Keratinocyte (primary cell): ENCODE data around the gene ACTN4. TPM values are rescaled to one million over a fixed set of nuclear protein-coding genes. Genes with fewer than 3 reads are reported as not detected.

Source experiments
- DNase-seq: peaks from one replicate; pipeline ENCODE4 v3.0.0-alpha.2; 2011; ENCODE audit warnings: low read depth, missing footprints, low spot score
- FAIRE-seq: peaks from 2 replicates; lab custom pipeline; 2011; peaks lifted over from hg19 to GRCh38; lab: Jason Lieb, UNC
- H2AFZ ChIP-seq: 2 replicates; pipeline ENCODE4 v1.6.0; 2012; ENCODE audit warnings: low read length, control low read depth, inconsistent platforms; ENCODE audit not compliant: control insufficient read depth
- H3K27ac ChIP-seq: 2 replicates; pipeline ENCODE4 v1.5.1; 2011; ENCODE audit warnings: low read length; ENCODE audit not compliant: control insufficient read depth, insufficient read depth
- H3K27me3 ChIP-seq: 3 replicates; pipeline ENCODE4 v1.6.0; 2011; ENCODE audit warnings: low read length; ENCODE audit not compliant: control insufficient read depth, insufficient read depth; ENCODE audit errors: extremely low read depth
- H3K36me3 ChIP-seq, 2 experiments: 2 replicates in 1 of 2; 3 replicates in 1 of 2; pipeline ENCODE4 v1.5.1; 2011; ENCODE audit warnings: low read length in 2 of 2, mild to moderate bottlenecking in 1 of 2; ENCODE audit not compliant: control insufficient read depth in 2 of 2, insufficient read depth in 2 of 2; ENCODE audit errors: extremely low read depth in 1 of 2
- H3K4me1 ChIP-seq: 3 replicates; pipeline ENCODE4 v1.5.1; 2011; ENCODE audit warnings: low read length; ENCODE audit not compliant: control insufficient read depth, insufficient read depth; ENCODE audit errors: extremely low read depth
- H3K4me2 ChIP-seq: 3 replicates; pipeline ENCODE4 v1.6.0; 2011; ENCODE audit warnings: low read depth, low read length; ENCODE audit not compliant: control insufficient read depth, insufficient read depth; ENCODE audit errors: extremely low read depth
- H3K4me3 ChIP-seq, 3 experiments: fragments of 200-600 bp in 1 of 3; sonication (generic) in 1 of 3; 2 replicates in 2 of 3; 3 replicates in 1 of 3; pipeline ENCODE4 v1.5.1; 2011 to 2016; ENCODE audit warnings: low read length in 3 of 3, mild to moderate bottlenecking in 3 of 3, control low read depth in 2 of 3, inconsistent platforms in 1 of 3, low read depth in 1 of 3, mixed read lengths in 1 of 3, mixed run types in 1 of 3, moderate library complexity in 1 of 3; ENCODE audit not compliant: control insufficient read depth in 2 of 3, insufficient read depth in 2 of 3; ENCODE audit errors: extremely low read depth in 1 of 3
- H3K79me2 ChIP-seq: 2 replicates; pipeline ENCODE4 v1.6.0; 2012; ENCODE audit warnings: low read length; ENCODE audit not compliant: control insufficient read depth, insufficient read depth
- H3K9ac ChIP-seq: 3 replicates; pipeline ENCODE4 v1.6.0; 2011; ENCODE audit warnings: low read length; ENCODE audit not compliant: control insufficient read depth, insufficient read depth; ENCODE audit errors: extremely low read depth
- H3K9me1 ChIP-seq: 3 replicates; pipeline ENCODE4 v1.6.0; 2011; ENCODE audit warnings: low read length; ENCODE audit not compliant: control insufficient read depth, insufficient read depth; ENCODE audit errors: extremely low read depth
- H3K9me3 ChIP-seq: 2 replicates; pipeline ENCODE4 v1.5.1; 2012; ENCODE audit warnings: low read depth, low read length; ENCODE audit not compliant: control insufficient read depth
- H4K20me1 ChIP-seq: 3 replicates; pipeline ENCODE4 v1.6.0; 2011; ENCODE audit warnings: low read length; ENCODE audit not compliant: control insufficient read depth, insufficient read depth; ENCODE audit errors: extremely low read depth
- EZH2 ChIP-seq: IDR thresholded peaks from one replicate; pipeline ENCODE4 v1.6.1; 2012; ENCODE audit warnings: inconsistent platforms, mild to moderate bottlenecking, low read length, moderate library complexity
- dilution Hi-C: fragments of 300-500 bp; cut with MboI; formaldehyde crosslinking; loops from one replicate; pipeline ENCODE4 v1.7.0; 2020; ENCODE audit warnings: low sequenced_read_pairs; ENCODE audit not compliant: extremely low pct_ligation_motif_present
- polyA plus RNA-seq, 5 experiments: library from polyadenylated mRNA; depleted of rRNA in 3 of 5; stranded (reverse) in 3 of 5; stranded (forward) in 1 of 5; unstranded in 1 of 5; fragments of >200 nt; gene quantifications; 1 replicate in 1 of 5; 2 replicates in 3 of 5; 3 replicates in 1 of 5; pipeline versions ENCODE4 v1.2.1 to v1.2.3, GENCODE V29; 2011 to 2012; ENCODE audit warnings: missing spikeins in 2 of 5, low read depth in 1 of 5, low replicate concordance in 1 of 5
- TF ChIP-seq, protein P1 (sequence below), 3 experiments: IDR thresholded peaks in 1 of 3; conservative IDR thresholded peaks in 1 of 3; optimal IDR thresholded peaks in 1 of 3; 2 replicates in 2 of 3; 3 replicates in 1 of 3; pipeline versions ENCODE3 to v1.5.1; 2011; ENCODE audit warnings: low read length in 3 of 3, mild to moderate bottlenecking in 3 of 3, moderate library complexity in 2 of 3, control low read depth in 1 of 3, inconsistent platforms in 1 of 3; ENCODE audit not compliant: insufficient read depth in 2 of 3; ENCODE audit errors: extremely low read depth in 1 of 3

ACTN4 gene
- polyA plus RNA-seq, 1 donor (not counting 4 experiments of a cell fraction or from before 2014, with no cell fraction given): 463 TPM

GRCh38 chr19:38701455-38702063 is 54.1 kb downstream of the ACTN4 start:
- Histone ChIP-seq H3K4me2 (no peak overlapping the region), H3K4me3 (no peak overlapping the region), H3K9me1 (no peaks in the 10 kb centered on the region), H3K4me1 (peaks cover 29% of the 10 kb centered on the region), H4K20me1 (peaks cover 6% of the 10 kb centered on the region), H3K27ac (peak overlapping the region; percentile 19), H3K79me2 (peaks cover 97% of the 10 kb centered on the region), H3K9me3 (no peaks in the 10 kb centered on the region), H3K9ac (no peak overlapping the region), H2AFZ (no peak overlapping the region), H3K27me3 (no peaks in the 10 kb centered on the region), H3K36me3 (peaks cover 60 to 81% of the 10 kb centered on the region in 2 experiments)
- dilution Hi-C loops: no loop called here
- FAIRE-seq (no peak), DNase-seq (no peak)
- TF ChIP-seq, protein P1, sequence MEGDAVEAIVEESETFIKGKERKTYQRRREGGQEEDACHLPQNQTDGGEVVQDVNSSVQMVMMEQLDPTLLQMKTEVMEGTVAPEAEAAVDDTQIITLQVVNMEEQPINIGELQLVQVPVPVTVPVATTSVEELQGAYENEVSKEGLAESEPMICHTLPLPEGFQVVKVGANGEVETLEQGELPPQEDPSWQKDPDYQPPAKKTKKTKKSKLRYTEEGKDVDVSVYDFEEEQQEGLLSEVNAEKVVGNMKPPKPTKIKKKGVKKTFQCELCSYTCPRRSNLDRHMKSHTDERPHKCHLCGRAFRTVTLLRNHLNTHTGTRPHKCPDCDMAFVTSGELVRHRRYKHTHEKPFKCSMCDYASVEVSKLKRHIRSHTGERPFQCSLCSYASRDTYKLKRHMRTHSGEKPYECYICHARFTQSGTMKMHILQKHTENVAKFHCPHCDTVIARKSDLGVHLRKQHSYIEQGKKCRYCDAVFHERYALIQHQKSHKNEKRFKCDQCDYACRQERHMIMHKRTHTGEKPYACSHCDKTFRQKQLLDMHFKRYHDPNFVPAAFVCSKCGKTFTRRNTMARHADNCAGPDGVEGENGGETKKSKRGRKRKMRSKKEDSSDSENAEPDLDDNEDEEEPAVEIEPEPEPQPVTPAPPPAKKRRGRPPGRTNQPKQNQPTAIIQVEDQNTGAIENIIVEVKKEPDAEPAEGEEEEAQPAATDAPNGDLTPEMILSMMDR (optimal IDR thresholded peaks at IDR 0.05 in 1 of 3, IDR thresholded peaks at IDR 0.05 in 1 of 3, conservative IDR thresholded peaks at IDR 0.05 in 1 of 3; ENCODE audit: extremely low read depth in 1 of 3, insufficient read depth in 2 of 3, low read length in 3 of 3): no peak
- TF ChIP-seq EZH2: no peak

DNA sequence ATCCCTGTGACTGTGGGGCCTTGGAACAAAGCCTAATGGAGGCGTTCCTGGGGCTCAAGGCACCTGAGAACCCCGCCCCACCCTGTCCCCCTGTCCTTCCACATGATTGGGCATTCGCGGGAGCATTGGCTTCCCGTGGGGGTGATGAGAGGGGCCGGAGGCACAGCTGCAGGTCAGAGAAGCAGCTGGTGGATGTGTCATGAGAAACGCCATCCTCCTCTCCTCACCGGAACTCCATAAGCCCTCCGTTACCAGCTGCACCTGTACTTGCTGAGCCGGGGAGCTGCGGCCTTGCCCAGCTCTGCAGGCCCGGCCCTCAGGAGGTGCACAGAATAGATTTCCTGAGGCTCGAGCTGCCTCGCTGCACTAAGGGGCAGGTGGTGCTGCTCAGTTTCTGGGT is 54.8 kb downstream of the ACTN4 start:
- Histone ChIP-seq H3K9me3 (no peaks in the 10 kb centered on the region), H2AFZ (no peak overlapping the region), H3K4me2 (no peak overlapping the region), H3K27ac (no peak overlapping the region), H3K4me1 (peaks cover 21% of the 10 kb centered on the region), H3K9me1 (no peaks in the 10 kb centered on the region), H3K9ac (no peak overlapping the region), H4K20me1 (peaks cover 6% of the 10 kb centered on the region), H3K36me3 (peaks cover 65 to 82% of the 10 kb centered on the region in 2 experiments), H3K27me3 (no peaks in the 10 kb centered on the region), H3K79me2 (peaks cover 96% of the 10 kb centered on the region), H3K4me3 (no peak overlapping the region)
- no peak for TF ChIP-seq EZH2
- TF ChIP-seq, protein P1 (optimal IDR thresholded peaks at IDR 0.05 in 1 of 3, IDR thresholded peaks at IDR 0.05 in 1 of 3, conservative IDR thresholded peaks at IDR 0.05 in 1 of 3; ENCODE audit: extremely low read depth in 1 of 3, insufficient read depth in 2 of 3, low read length in 3 of 3): no peak
- DNase-seq: no peak
- dilution Hi-C loops: no loop called here
- no peak for FAIRE-seq
